HTERT RPE-1 (cell line): ENCODE results near the gene CPOX.

ENCODE experiments used
- in situ Hi-C: fragments of 300-500 bp; cut with MboI; formaldehyde crosslinking; loops from 4 replicates; pipeline ENCODE4 v1.14.3; 2020; ENCODE audit warnings: low sequenced_read_pairs

CPOX gene

GRCh38 chr3:98541695-98542094 lies 51.7 kb downstream of the CPOX start:
- in situ Hi-C loops, result no loop called here

DNA sequence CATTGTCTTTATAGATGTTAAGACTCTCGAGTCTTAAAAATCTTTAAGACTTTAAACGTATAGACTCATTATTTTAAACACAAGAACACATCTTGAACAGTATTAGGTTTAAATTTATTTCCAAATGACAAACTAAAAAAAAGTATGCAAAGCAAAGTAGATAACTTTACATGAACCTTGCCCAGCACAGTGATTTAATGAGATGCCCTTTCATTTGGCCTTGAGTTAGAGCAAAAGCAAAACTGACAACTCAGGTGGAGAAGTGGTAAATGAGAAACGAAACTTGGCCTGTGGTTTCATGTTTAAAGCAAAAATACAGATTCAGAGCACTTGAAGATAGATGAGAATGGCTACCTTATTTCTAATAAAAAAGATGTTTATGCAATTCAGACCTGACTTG lies 53.1 kb downstream of the CPOX start:
- in situ Hi-C loops, result no loop called here

DNA sequence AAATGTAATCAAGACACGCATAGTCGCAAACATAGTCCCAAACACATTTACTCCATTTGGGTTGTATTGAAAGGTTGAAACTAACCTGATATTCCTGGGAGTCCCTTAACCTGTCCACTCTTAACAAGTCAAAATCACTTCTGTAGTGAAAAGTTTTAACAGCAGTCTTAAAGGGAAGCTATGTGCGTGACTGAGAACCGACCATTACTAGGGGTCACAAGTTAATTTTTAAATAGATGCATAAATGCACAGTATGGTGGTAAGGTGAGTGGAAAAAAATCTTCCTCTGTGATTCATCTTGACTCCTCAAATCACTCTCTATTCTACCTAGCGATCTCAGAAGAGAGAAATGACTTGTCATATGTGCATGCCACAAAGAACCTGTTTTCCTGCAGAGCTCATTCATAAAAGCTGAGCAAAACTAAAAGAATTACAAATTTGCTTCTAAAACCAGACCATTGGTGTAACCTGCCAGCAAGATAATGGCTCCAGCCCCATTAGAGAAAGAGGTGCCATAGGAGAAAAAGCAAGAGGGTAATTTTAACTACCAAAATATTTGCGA lies 56.9 kb downstream of the CPOX start:
- in situ Hi-C loops, result no loop called here

- in situ Hi-C loops, result no loop called here
Measured at GRCh38 chr3:98534734-98535133, 58.7 kb downstream of the CPOX start.

GRCh38 chr3:98534168-98534567 lies 59.2 kb downstream of the CPOX start:
- in situ Hi-C loops, result no loop called here

DNA sequence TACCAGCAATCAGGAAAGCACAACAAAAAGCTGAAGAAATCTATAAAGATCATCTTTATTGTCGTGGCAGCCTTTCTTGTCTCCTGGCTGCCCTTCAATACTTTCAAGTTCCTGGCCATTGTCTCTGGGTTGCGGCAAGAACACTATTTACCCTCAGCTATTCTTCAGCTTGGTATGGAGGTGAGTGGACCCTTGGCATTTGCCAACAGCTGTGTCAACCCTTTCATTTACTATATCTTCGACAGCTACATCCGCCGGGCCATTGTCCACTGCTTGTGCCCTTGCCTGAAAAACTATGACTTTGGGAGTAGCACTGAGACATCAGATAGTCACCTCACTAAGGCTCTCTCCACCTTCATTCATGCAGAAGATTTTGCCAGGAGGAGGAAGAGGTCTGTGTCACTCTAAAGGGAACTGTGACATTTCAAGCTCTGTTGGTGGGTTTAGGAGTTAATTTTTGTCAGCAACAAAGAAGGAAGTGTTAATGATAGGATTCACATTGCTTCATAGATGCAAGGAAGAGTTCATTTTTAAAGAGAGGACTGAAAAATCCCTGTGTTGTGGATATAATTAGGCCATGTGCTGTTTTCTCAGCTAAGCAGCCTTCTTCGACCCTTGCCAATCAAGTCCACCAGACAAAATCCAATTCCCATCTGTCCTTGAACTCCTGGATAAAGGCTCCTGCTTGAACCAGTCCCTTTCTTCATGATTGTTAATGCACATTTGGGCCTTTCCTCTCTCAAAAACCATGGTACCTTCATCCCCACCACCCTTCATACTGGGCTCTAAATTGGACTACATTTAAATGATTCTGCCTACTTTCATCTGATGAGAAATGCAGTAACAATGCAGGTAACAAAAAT lies 60.5 kb downstream of the CPOX start:
- in situ Hi-C loops, result no loop called here

DNA sequence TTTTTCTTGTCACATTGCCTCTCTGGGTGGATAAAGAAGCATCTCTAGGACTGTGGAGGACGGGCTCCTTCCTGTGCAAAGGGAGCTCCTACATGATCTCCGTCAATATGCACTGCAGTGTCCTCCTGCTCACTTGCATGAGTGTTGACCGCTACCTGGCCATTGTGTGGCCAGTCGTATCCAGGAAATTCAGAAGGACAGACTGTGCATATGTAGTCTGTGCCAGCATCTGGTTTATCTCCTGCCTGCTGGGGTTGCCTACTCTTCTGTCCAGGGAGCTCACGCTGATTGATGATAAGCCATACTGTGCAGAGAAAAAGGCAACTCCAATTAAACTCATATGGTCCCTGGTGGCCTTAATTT lies 61.2 kb downstream of the CPOX start:
- in situ Hi-C loops, result no loop called here

GRCh38 chr3:98531622-98532274 lies 61.7 kb downstream of the CPOX start, which contains the start of gene GPR15:
GPR15 (plus strand) TSS chr3:98531978; CDS start chr3:98532034, 56 bp downstream.
- in situ Hi-C loops, result no loop called here

GRCh38 chr3:98530676-98531075 lies 62.7 kb downstream of the CPOX start:
- in situ Hi-C loops, result no loop called here

GRCh38 chr3:98529856-98530459 lies 63.5 kb downstream of the CPOX start:
- in situ Hi-C loops, result no loop called here
